DMS153 treated with DMSO at 0.1 percent for 48 hours (cell line): ENCODE measurements around the gene RRP15.
A peak's percentile ranks its signal among the peaks of the same experiment; 100 is the strongest.

Experiments
- DNase-seq: peaks from one replicate; lab custom pipeline; 2025; ENCODE audit not compliant: unreplicated experiment; lab: John Stamatoyannopoulos, UW

Gene RRP15

DNA sequence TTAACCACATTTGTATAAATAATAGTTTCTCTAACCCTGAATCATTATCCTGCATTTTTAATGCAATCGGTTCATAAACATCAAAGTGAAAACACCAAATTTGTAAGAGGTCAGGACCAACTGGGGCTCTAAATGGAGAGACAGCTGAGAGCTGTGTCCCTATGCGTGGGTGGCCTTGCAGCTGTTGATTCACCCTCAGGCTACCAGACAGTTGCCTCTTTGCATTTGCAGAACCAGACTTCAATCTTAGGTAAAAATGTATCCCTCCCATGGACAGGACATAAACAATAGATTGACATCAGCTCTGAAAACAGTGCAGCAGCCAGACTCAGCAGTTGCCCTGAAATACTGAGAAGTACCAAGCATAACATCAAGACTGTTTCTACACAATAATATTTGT is 51.2 kb downstream of the RRP15 start:
- DNase-seq, result no peak

DNA sequence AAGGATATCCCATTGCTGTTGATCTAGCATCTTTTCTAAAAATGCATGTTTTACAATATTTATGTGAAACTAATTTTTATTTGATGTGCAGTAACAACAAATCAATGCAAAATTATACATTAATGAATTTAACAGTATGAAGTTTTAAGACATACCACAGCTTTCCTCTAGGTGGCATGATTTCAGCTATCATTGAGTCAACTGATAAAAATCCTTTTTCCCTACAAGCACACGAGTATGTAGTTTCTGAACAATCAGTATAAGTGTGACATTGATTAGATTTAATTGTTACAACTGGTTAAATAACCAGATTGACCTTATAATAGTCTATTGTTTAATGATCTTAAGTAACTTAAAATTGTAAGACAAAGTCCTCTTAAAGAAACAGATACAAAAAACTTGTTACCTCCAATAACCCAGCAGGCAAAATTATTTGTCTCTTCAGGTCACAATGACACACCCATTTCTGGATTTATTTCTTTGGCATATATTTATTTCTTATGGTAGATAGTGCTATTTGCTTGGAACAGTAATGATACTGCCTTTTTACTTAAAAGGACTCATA is 54.3 kb downstream of the RRP15 start:
- peak; percentile 63 for DNase-seq

DNA sequence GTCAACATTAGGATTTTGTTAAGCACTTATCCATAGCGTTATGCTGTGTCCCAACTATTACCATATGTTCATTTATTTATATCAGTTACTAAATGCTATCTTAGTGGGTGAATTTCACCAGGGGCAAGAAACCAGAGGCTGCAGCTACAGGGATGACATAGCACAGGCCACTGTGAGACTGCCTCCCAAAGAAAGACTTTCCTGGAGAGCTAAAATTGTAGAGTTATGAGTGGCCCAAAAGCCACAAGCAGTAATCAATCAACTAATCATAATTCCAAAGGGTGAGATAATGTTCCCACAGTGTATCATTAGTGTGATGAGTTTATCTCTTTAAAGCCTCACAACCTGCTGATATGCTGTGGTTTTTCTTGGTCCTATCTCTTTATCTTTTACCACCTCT is 56.2 kb downstream of the RRP15 start:
- no peak for DNase-seq

DNA sequence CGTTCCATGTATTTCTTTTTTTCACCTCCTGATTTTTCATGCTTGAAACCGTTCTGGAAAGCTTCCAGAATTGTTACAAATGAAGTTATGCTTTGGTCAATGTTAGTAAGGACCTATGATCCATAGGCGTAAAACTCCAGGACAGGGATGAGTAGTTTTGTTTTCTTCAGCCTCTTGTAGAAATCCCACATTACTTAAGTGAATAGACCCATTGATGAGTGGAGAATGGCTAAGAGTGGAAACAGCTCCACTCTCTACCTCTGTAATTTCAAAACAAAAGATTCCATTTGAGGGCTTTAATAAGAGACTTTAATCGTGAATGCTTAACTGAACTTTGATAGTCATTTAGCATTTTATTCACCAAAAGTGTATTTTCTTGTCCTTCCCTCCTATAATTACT is 57.0 kb downstream of the RRP15 start:
- no peak for DNase-seq

- no peak for DNase-seq
Measured at GRCh38 chr1:218344814-218345672, 60.0 kb downstream of the RRP15 start, which contains the start of gene TGFB2. TSS of gene TGFB2 (plus strand) at chr1:218345336. CDS start at chr1:218346702, 1,366 bp downstream.

DNA sequence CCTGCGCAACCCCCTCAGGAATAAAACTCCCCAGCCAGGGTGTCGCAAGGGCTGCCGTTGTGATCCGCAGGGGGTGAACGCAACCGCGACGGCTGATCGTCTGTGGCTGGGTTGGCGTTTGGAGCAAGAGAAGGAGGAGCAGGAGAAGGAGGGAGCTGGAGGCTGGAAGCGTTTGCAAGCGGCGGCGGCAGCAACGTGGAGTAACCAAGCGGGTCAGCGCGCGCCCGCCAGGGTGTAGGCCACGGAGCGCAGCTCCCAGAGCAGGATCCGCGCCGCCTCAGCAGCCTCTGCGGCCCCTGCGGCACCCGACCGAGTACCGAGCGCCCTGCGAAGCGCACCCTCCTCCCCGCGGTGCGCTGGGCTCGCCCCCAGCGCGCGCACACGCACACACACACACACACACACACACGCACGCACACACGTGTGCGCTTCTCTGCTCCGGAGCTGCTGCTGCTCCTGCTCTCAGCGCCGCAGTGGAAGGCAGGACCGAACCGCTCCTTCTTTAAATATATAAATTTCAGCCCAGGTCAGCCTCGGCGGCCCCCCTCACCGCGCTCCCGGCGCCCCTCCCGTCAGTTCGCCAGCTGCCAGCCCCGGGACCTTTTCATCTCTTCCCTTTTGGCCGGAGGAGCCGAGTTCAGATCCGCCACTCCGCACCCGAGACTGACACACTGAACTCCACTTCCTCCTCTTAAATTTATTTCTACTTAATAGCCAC is 60.7 kb downstream of the RRP15 start:
- DNase-seq, result peak; percentile 46

- no peak for DNase-seq
Measured at GRCh38 chr1:218346391-218347204, 61.5 kb downstream of the RRP15 start.

DNA sequence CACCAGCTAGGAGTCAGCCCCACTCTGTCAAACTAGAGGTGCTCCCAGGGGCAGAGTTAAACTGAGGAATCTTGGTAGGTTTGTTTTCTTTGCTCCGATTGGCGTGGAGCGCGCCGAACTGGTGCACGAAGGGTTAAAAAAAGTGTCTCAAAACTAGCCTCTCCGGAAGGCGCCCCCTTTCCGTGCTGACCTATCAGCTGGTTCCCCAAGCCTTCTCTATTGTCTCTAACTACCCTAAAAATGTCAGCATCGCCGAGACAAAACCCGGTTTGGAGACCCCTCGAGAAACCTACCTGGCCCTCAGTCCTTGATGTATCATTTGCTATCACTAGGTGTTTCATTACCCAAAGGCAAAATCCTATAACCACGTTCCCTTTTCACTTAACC is 62.2 kb downstream of the RRP15 start:
- DNase-seq, result no peak

DNA sequence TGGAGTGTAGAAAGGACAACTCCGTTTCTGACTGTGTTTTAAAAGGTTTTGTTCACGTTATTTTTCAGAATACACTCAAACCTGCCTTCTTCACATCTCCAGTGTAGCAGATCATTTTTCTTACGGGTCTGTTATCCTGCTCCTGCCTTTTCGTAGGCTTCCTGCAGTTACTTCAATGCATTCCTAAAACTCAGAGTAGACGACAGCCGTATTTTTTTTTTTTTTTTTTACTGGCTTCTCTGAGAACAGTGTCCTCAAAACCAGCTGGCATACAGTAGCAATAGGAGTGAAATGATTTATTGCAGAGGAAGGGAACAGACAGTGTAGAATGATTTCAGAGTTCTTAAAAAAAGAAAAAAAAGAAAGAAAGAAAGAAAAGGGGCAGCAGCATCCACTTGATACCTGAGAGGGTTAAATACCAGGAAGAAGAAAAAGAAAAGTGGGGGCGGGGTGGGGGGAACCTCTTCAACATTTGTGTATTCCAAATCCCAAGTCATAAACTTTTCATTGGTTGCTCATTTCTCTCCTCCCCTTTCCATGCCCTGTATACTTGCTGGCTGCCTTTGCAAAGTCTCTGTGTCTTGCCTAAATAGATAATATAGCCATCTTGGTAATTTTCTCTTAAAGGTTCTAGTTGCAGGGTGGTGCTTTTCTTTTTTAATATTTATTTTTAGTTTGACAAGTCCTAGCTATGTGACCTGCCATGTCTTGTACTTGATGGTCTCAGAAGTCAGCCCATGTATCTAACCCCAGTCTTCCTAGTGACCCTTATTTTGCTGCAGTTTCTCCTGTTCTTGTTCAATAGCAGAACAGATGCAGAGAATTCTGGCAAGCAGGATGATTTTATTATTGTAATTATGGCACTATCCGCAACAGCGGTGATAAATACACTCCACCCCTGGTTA is 62.9 kb downstream of the RRP15 start:
- DNase-seq, result no peak

DNA sequence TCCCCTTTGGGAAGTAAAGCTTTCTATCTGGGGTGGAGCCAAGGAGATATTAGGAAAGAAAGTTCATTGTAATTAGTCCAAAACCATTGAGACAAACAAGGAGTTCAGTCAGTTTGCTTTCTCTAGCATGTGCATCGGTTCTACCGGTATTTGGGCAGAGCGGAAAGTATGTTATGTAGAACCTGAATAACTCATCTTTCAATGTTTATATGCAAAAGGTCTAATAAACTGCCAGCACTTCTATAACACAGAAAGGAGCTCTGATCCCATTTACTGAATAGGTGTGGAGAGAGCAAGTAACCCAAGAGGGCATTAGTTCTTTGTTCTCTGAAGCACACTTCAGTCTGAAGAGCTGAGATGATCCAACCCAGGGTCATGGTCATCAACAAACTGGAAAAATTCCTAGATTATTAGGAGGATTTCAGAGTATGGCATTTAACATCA is 63.6 kb downstream of the RRP15 start:
- DNase-seq, result peak; percentile 35

DNA sequence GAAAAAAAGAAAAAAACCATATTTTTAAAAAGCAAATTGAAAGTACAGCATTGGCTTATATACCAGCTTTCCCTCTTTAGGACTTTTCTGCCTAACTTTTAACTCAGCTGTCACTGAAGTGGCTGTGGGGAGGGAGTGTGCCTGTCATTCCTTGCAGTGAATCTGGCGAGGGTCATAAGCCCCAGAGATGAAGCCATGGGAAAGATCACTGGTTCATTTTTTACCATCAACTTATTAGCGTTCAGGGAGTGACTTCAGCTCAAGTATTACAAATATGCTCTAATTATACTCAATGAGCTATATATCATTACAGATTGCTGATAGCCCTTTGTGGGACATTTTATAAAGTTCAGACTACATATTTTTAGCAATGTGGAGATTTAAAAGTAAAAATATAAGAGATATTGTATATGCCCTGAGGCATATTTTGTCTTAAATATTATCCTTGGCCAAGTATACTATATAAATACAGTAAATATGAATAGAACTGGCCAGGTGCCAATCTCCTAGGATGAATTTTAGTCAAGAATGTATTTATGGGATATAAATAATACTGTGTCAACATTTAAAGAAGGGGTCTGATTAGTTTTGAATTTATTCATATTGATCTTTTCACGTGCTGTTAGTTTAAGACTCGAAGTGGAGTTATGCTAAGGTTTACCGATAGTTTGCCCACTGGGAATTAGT is 64.4 kb downstream of the RRP15 start:
- DNase-seq, result no peak

DNA sequence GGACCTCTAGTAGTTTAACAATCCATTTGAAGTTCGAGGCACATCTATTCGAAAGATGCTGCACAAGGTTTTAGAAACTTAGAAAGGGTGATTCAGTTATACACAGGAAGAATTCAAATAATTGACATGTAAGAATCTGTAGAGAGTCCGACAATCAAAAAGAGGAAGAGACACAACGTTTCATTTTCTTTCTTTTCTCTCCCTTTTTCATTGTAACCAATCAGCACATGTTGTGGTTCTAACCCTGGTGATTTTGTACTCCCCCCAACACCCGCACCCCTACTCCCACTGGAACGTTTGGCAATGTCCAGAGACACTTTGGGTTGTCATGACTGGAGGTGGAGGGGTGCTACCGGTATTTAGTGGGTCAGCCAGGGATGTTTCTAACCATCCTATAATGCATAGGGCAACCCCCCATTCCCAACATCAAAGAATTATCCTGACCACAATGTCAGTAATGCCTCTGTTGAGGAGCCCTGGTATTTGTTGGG is 65.0 kb downstream of the RRP15 start:
- no peak for DNase-seq

DNA sequence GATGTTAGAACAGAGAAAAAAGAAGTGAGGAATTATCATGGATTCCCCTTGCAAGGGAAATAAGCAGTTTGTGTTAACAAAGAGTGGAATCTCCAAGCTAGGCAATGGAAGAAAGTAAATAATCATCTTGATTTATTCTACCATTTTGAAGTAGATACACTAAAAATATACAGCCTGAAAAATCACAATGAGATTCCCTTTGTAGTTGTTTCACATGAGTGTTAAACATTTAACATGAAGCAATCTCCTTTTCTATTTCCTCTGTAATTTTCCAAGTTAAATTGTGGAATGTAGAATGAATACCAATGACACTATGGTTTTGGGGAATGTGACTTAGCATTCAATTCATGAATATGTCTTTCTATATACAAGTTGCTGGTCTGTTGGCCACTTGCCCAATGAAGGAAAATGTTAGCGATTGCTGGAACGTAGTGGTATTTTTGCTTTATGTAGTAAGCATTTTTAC is 65.7 kb downstream of the RRP15 start:
- DNase-seq, result no peak

- no peak for DNase-seq
Measured at GRCh38 chr1:218351391-218352074, 66.4 kb downstream of the RRP15 start.

GRCh38 chr1:218352075-218352438 is 67.0 kb downstream of the RRP15 start:
- DNase-seq, result no peak

DNA sequence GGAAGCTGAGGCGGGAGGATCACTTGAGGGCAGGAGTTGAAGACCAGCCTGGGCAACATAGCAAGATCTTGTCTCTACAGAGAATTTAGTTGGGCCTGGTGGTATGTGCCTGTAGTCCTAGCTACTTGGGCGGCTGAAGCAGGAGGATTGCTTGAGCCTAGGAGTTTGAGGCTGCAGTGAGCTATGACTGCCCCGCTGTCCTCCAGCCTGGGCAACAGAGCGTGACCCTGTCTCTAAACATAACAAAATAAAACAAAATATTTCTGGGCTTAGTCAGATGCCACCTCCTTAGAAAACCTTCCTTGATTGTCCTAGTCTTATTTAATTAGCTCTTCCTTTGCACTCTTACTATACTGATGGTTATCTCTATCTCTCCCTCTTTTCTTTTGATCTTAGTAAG is 68.6 kb downstream of the RRP15 start:
- no peak for DNase-seq

GRCh38 chr1:218355278-218355677 is 70.2 kb downstream of the RRP15 start:
- no peak for DNase-seq

DNA sequence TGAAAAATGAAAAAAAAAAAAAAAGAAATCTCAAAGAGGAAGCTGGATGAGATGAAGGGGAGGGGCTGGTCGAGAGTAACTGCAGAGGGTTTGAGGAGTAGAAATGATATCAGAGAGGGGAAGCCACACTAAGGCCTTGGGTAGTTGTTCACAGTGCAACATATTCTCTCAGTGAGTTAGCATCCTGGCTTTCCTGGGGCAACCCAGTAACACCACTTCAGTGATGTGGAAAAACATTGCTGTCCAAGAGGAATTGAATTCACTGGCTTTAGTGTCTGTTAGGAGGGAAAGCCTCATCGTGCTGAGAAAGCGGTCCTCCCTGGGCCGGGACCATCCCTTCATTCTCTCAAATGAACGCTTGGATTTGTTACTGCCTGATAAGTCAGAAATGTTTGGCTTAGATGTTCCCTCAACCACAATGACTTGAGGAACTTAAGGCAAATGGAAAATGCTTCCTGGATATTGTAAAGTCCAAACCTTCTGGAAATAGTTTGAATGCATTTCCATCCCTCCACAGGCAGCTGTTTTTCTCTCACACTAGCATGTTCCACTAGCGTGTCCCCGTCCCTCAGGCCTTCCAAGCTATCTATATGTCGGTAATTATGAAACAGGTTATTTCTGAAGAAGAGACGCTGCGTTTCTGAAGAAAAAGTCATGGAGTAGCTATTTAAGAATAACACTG is 72.3 kb downstream of the RRP15 start:
- no peak for DNase-seq
